HepG2 (cell line): ENCODE measurements around the gene MEI1. TPM values are rescaled to one million over a fixed set of nuclear protein-coding genes. Genes with fewer than 3 reads are reported as not detected.

Experiments used
- ARID2 ChIP-seq: sonication (generic); formaldehyde crosslinking; IDR thresholded peaks from 2 replicates; pipeline ENCODE4 v1.8.1; 2022; ENCODE audit warnings: mild to moderate bottlenecking, missing genetic modification reagents, borderline replicate concordance
- CCAR2 ChIP-seq: fragments of 200-400 bp; formaldehyde crosslinking; optimal IDR thresholded peaks from 2 replicates; pipeline ENCODE3; 2018; ENCODE audit warnings: low read depth, mild to moderate bottlenecking, low read length, moderate library complexity
- FOSL2 ChIP-seq: sonication (generic); formaldehyde crosslinking; IDR thresholded peaks from 2 replicates; pipeline ENCODE4 v1.4.0; 2020; ENCODE audit warnings: missing genetic modification reagents
- FOXK1 ChIP-seq: sonication (generic); formaldehyde crosslinking; IDR thresholded peaks from 2 replicates; pipeline ENCODE4 v1.4.0; 2020; ENCODE audit warnings: low read depth, missing genetic modification reagents, borderline replicate concordance
- GLI4 ChIP-seq: sonication (generic); formaldehyde crosslinking; IDR thresholded peaks from 2 replicates; pipeline ENCODE4 v1.5.1; 2020; ENCODE audit warnings: missing genetic modification reagents, mild to moderate bottlenecking, moderate library complexity, borderline replicate concordance
- IKZF5 ChIP-seq: IDR thresholded peaks from 2 replicates; pipeline ENCODE4 v1.6.1; 2018; ENCODE audit warnings: missing genetic modification reagents, mild to moderate bottlenecking, missing compliant biosample characterization
- KLF13 ChIP-seq: sonication (generic); formaldehyde crosslinking; IDR thresholded peaks from 2 replicates; pipeline ENCODE4 v1.4.0; 2020; ENCODE audit warnings: mild to moderate bottlenecking, missing genetic modification reagents
- RFX5 ChIP-seq: IDR thresholded peaks from 2 replicates; pipeline ENCODE4 v1.6.1; 2011; ENCODE audit warnings: low read depth, low read length, improper control_type of control experiment
- SIN3A ChIP-seq: IDR thresholded peaks from 2 replicates; pipeline ENCODE4 v1.6.1; 2011; ENCODE audit warnings: low read depth, mild to moderate bottlenecking, control low read depth, low read length, borderline replicate concordance
- TCF12 ChIP-seq, 2 experiments: fragments of 450-650 bp in 1 of 2; sonication (generic) in 1 of 2; formaldehyde crosslinking in 1 of 2; IDR thresholded peaks; 2 replicates each; pipeline versions ENCODE4 v1.6.1 to v1.8.0; 2017 to 2022; ENCODE audit warnings: antibody characterized with exemption in 1 of 2, mild to moderate bottlenecking in 1 of 2, missing genetic modification reagents in 1 of 2, moderate library complexity in 1 of 2
- ZBTB20 ChIP-seq: sonication (generic); formaldehyde crosslinking; IDR thresholded peaks from 2 replicates; pipeline ENCODE4 v1.8.1; 2023; ENCODE audit warnings: missing genetic modification reagents, low read depth, mild to moderate bottlenecking, borderline replicate concordance
- ZBTB7B ChIP-seq: sonication (generic); formaldehyde crosslinking; IDR thresholded peaks from 2 replicates; pipeline ENCODE4 v1.4.0; 2020; ENCODE audit warnings: missing genetic modification reagents
- ZFP37 ChIP-seq: sonication (generic); formaldehyde crosslinking; IDR thresholded peaks from 2 replicates; pipeline ENCODE4 v1.4.0; 2020; ENCODE audit warnings: missing genetic modification reagents, borderline replicate concordance
- ZNF143 ChIP-seq: sonication (generic); formaldehyde crosslinking; IDR thresholded peaks from 2 replicates; pipeline ENCODE4 v1.4.0; 2020; ENCODE audit warnings: missing genetic modification reagents
- ZNF207 ChIP-seq: fragments of 450-650 bp; IDR thresholded peaks from 2 replicates; pipeline ENCODE4 v1.6.1; 2016; ENCODE audit warnings: antibody characterized with exemption, borderline replicate concordance
- ZNF343 ChIP-seq: sonication (generic); formaldehyde crosslinking; IDR thresholded peaks from 2 replicates; pipeline ENCODE4 v1.4.0; 2020; ENCODE audit warnings: mild to moderate bottlenecking, missing genetic modification reagents
- ZNF740 ChIP-seq: sonication (generic); formaldehyde crosslinking; IDR thresholded peaks from 2 replicates; pipeline ENCODE4 v1.4.0; 2020; ENCODE audit warnings: missing genetic modification reagents
- polyA plus RNA-seq, 8 experiments: library from polyadenylated mRNA; depleted of rRNA in 3 of 8; stranded (reverse) in 7 of 8; unstranded in 1 of 8; fragments of >200 nt; fragmentation: Illumina TruSeq in 4 of 8; extraction: Trizol in 4 of 8; gene quantifications; 2 replicates each; pipeline versions ENCODE4 v1.2.1 to v1.2.3, GENCODE V29; 2011 to 2016; ENCODE audit warnings: low read depth in 4 of 8, missing spikeins in 1 of 8, mixed read lengths in 1 of 8; ENCODE audit not compliant: insufficient read depth in 1 of 8
- total RNA-seq, 5 experiments: library from RNA; depleted of rRNA; stranded (reverse); fragments of >200 nt; fragmentation: Illumina TruSeq; extraction: Trizol; gene quantifications; 2 replicates each; pipeline ENCODE4 v1.2.3, GENCODE V29; 2016; ENCODE audit warnings: low read depth in 1 of 5
- TF ChIP-seq, protein P1 (sequence below): sonication (generic); formaldehyde crosslinking; IDR thresholded peaks from 2 replicates; pipeline ENCODE4 v1.4.0; 2020; ENCODE audit warnings: mild to moderate bottlenecking, missing genetic modification reagents
- TF ChIP-seq, protein P2 (sequence below): sonication (generic); formaldehyde crosslinking; IDR thresholded peaks from 2 replicates; pipeline ENCODE4 v1.4.0; 2020; ENCODE audit warnings: missing genetic modification reagents, borderline replicate concordance

Gene MEI1
- total and polyA plus RNA-seq, 2 of the 13 experiments (the other 11 are each of a cell fraction or from before 2014, with no cell fraction given): 0.75 to 1.9 TPM

DNA sequence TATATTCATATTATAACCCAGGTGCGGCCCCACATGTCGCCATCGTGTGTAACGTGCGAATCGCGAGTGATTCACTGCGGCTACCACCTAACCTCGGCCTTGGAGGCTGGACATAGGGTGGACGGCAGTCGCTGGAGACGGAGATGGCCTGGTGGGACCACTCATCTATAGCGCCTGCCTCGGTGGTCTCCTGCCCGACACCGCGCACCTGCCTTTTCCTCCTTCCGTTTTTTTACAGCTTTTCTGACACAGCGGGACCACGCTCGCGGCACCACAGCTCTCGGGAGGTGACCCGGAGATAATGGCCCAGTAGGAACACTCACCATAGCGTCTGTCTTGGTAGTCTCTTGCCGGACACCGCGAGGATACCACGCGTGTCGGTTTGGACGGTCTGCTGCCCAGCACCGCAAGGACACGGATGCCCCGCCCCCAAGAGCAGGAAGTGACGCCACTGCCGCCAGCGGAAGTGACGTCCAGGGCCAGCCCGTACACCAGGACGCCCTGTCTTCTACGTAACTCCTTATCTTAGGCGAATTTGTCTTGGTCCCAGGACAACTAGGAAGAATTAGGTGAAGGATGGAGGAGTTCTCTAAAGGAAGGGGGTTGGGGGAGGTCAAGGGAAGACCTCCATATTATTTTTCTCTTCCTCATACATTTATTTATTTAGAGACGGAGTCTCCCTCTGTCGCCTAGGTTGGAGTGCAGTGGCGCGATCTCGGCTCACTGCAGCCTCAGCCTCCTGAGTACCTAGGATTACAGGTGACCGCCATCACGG lies 17.1 kb upstream of the MEI1 start (continued):
- TF ChIP-seq IKZF5 (CRISPR knock-in tag): peak; percentile 62
- TF ChIP-seq, protein P1, sequence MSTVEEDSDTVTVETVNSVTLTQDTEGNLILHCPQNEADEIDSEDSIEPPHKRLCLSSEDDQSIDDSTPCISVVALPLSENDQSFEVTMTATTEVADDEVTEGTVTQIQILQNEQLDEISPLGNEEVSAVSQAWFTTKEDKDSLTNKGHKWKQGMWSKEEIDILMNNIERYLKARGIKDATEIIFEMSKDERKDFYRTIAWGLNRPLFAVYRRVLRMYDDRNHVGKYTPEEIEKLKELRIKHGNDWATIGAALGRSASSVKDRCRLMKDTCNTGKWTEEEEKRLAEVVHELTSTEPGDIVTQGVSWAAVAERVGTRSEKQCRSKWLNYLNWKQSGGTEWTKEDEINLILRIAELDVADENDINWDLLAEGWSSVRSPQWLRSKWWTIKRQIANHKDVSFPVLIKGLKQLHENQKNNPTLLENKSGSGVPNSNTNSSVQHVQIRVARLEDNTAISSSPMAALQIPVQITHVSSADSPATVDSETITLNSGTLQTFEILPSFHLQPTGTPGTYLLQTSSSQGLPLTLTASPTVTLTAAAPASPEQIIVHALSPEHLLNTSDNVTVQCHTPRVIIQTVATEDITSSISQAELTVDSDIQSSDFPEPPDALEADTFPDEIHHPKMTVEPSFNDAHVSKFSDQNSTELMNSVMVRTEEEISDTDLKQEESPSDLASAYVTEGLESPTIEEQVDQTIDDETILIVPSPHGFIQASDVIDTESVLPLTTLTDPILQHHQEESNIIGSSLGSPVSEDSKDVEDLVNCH (CRISPR knock-in tag): no peak
- TF ChIP-seq ZBTB20 (CRISPR knock-in tag): peak; percentile 41; the same call in 1 of the 2 replicates
- TF ChIP-seq KLF13 (CRISPR knock-in tag): no peak
- peak; percentile 49; the same call in 1 of the 2 replicates for TF ChIP-seq FOSL2 (CRISPR knock-in tag)
- TF ChIP-seq ZBTB7B (CRISPR knock-in tag): no peak; the same call in 1 of the 2 replicates
- TF ChIP-seq, protein P2, sequence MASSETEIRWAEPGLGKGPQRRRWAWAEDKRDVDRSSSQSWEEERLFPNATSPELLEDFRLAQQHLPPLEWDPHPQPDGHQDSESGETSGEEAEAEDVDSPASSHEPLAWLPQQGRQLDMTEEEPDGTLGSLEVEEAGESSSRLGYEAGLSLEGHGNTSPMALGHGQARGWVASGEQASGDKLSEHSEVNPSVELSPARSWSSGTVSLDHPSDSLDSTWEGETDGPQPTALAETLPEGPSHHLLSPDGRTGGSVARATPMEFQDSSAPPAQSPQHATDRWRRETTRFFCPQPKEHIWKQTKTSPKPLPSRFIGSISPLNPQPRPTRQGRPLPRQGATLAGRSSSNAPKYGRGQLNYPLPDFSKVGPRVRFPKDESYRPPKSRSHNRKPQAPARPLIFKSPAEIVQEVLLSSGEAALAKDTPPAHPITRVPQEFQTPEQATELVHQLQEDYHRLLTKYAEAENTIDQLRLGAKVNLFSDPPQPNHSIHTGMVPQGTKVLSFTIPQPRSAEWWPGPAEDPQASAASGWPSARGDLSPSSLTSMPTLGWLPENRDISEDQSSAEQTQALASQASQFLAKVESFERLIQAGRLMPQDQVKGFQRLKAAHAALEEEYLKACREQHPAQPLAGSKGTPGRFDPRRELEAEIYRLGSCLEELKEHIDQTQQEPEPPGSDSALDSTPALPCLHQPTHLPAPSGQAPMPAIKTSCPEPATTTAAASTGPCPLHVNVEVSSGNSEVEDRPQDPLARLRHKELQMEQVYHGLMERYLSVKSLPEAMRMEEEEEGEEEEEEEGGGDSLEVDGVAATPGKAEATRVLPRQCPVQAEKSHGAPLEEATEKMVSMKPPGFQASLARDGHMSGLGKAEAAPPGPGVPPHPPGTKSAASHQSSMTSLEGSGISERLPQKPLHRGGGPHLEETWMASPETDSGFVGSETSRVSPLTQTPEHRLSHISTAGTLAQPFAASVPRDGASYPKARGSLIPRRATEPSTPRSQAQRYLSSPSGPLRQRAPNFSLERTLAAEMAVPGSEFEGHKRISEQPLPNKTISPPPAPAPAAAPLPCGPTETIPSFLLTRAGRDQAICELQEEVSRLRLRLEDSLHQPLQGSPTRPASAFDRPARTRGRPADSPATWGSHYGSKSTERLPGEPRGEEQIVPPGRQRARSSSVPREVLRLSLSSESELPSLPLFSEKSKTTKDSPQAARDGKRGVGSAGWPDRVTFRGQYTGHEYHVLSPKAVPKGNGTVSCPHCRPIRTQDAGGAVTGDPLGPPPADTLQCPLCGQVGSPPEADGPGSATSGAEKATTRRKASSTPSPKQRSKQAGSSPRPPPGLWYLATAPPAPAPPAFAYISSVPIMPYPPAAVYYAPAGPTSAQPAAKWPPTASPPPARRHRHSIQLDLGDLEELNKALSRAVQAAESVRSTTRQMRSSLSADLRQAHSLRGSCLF (CRISPR knock-in tag): no peak
- no peak for TF ChIP-seq TCF12 (IDR thresholded peaks at IDR 0.05)
- TF ChIP-seq TCF12 (CRISPR knock-in tag; IDR thresholded peaks at IDR 0.05): no peak
- no peak for TF ChIP-seq ZNF740 (CRISPR knock-in tag)
- TF ChIP-seq CCAR2: no peak
- TF ChIP-seq ZNF143 (CRISPR knock-in tag): no peak
- TF ChIP-seq FOXK1 (CRISPR knock-in tag): peak; percentile 83; the same call in 1 of the 2 replicates
- TF ChIP-seq RFX5: 0 out of 2 replicates have a peak, but pooled peaks have one; percentile 29
- TF ChIP-seq ZNF207: no peak
- peak; percentile 91; the same call in 1 of the 2 replicates for TF ChIP-seq SIN3A
- TF ChIP-seq GLI4 (CRISPR knock-in tag): no peak
- no peak for TF ChIP-seq ARID2 (CRISPR knock-in tag)
- TF ChIP-seq ZNF343: no peak
- no peak for TF ChIP-seq ZFP37
